Keratinocyte (primary cell): ENCODE results near the gene RNU6-9. TPM values are rescaled to one million over a fixed set of nuclear protein-coding genes. Genes with fewer than 3 reads are reported as not detected.

Experiments
- DNase-seq: peaks from one replicate; pipeline ENCODE4 v3.0.0-alpha.2; 2011; ENCODE audit warnings: low read depth, missing footprints, low spot score
- FAIRE-seq: peaks from 2 replicates; lab custom pipeline; 2011; peaks lifted over from hg19 to GRCh38; lab: Jason Lieb, UNC
- H2AFZ ChIP-seq: 2 replicates; pipeline ENCODE4 v1.6.0; 2012; ENCODE audit warnings: low read length, control low read depth, inconsistent platforms; ENCODE audit not compliant: control insufficient read depth
- H3K27ac ChIP-seq: 2 replicates; pipeline ENCODE4 v1.5.1; 2011; ENCODE audit warnings: low read length; ENCODE audit not compliant: control insufficient read depth, insufficient read depth
- H3K27me3 ChIP-seq: 3 replicates; pipeline ENCODE4 v1.6.0; 2011; ENCODE audit warnings: low read length; ENCODE audit not compliant: control insufficient read depth, insufficient read depth; ENCODE audit errors: extremely low read depth
- H3K36me3 ChIP-seq, 2 experiments: 2 replicates in 1 of 2; 3 replicates in 1 of 2; pipeline ENCODE4 v1.5.1; 2011; ENCODE audit warnings: low read length in 2 of 2, mild to moderate bottlenecking in 1 of 2; ENCODE audit not compliant: control insufficient read depth in 2 of 2, insufficient read depth in 2 of 2; ENCODE audit errors: extremely low read depth in 1 of 2
- H3K4me1 ChIP-seq: 3 replicates; pipeline ENCODE4 v1.5.1; 2011; ENCODE audit warnings: low read length; ENCODE audit not compliant: control insufficient read depth, insufficient read depth; ENCODE audit errors: extremely low read depth
- H3K4me2 ChIP-seq: 3 replicates; pipeline ENCODE4 v1.6.0; 2011; ENCODE audit warnings: low read depth, low read length; ENCODE audit not compliant: control insufficient read depth, insufficient read depth; ENCODE audit errors: extremely low read depth
- H3K4me3 ChIP-seq, 3 experiments: fragments of 200-600 bp in 1 of 3; sonication (generic) in 1 of 3; 2 replicates in 2 of 3; 3 replicates in 1 of 3; pipeline ENCODE4 v1.5.1; 2011 to 2016; ENCODE audit warnings: low read length in 3 of 3, mild to moderate bottlenecking in 3 of 3, control low read depth in 2 of 3, inconsistent platforms in 1 of 3, low read depth in 1 of 3, mixed read lengths in 1 of 3, mixed run types in 1 of 3, moderate library complexity in 1 of 3; ENCODE audit not compliant: control insufficient read depth in 2 of 3, insufficient read depth in 2 of 3; ENCODE audit errors: extremely low read depth in 1 of 3
- H3K79me2 ChIP-seq: 2 replicates; pipeline ENCODE4 v1.6.0; 2012; ENCODE audit warnings: low read length; ENCODE audit not compliant: control insufficient read depth, insufficient read depth
- H3K9ac ChIP-seq: 3 replicates; pipeline ENCODE4 v1.6.0; 2011; ENCODE audit warnings: low read length; ENCODE audit not compliant: control insufficient read depth, insufficient read depth; ENCODE audit errors: extremely low read depth
- H3K9me1 ChIP-seq: 3 replicates; pipeline ENCODE4 v1.6.0; 2011; ENCODE audit warnings: low read length; ENCODE audit not compliant: control insufficient read depth, insufficient read depth; ENCODE audit errors: extremely low read depth
- H3K9me3 ChIP-seq: 2 replicates; pipeline ENCODE4 v1.5.1; 2012; ENCODE audit warnings: low read depth, low read length; ENCODE audit not compliant: control insufficient read depth
- H4K20me1 ChIP-seq: 3 replicates; pipeline ENCODE4 v1.6.0; 2011; ENCODE audit warnings: low read length; ENCODE audit not compliant: control insufficient read depth, insufficient read depth; ENCODE audit errors: extremely low read depth
- CTCF ChIP-seq, 3 experiments: IDR thresholded peaks in 1 of 3; conservative IDR thresholded peaks in 1 of 3; optimal IDR thresholded peaks in 1 of 3; 2 replicates in 2 of 3; 3 replicates in 1 of 3; pipeline versions ENCODE3 to v1.5.1; 2011; ENCODE audit warnings: low read length in 3 of 3, mild to moderate bottlenecking in 3 of 3, moderate library complexity in 2 of 3, control low read depth in 1 of 3, inconsistent platforms in 1 of 3; ENCODE audit not compliant: insufficient read depth in 2 of 3; ENCODE audit errors: extremely low read depth in 1 of 3
- EZH2 ChIP-seq: IDR thresholded peaks from one replicate; pipeline ENCODE4 v1.6.1; 2012; ENCODE audit warnings: inconsistent platforms, mild to moderate bottlenecking, low read length, moderate library complexity
- dilution Hi-C: fragments of 300-500 bp; cut with MboI; formaldehyde crosslinking; loops from one replicate; pipeline ENCODE4 v1.7.0; 2020; ENCODE audit warnings: low sequenced_read_pairs; ENCODE audit not compliant: extremely low pct_ligation_motif_present
- polyA plus RNA-seq, 5 experiments: library from polyadenylated mRNA; depleted of rRNA in 3 of 5; stranded (reverse) in 3 of 5; stranded (forward) in 1 of 5; unstranded in 1 of 5; fragments of >200 nt; gene quantifications; 1 replicate in 1 of 5; 2 replicates in 3 of 5; 3 replicates in 1 of 5; pipeline versions ENCODE4 v1.2.1 to v1.2.3, GENCODE V29; 2011 to 2012; ENCODE audit warnings: missing spikeins in 2 of 5, low read depth in 1 of 5, low replicate concordance in 1 of 5

The RNU6-9 gene
- polyA plus RNA-seq, 1 donor (not counting 4 experiments of a cell fraction or from before 2014, with no cell fraction given), result not detected

- peaks cover 2% of the 10 kb centered on the region for H3K9me1 ChIP-seq
- peaks cover 6% of the 10 kb centered on the region for H3K27me3 ChIP-seq
- dilution Hi-C loops, result no loop called here
- no peak overlapping the region for H2AFZ ChIP-seq
- no peak for FAIRE-seq
- no peaks in the 10 kb centered on the region for H3K79me2 ChIP-seq
- peaks cover 15% of the 10 kb centered on the region for H3K4me1 ChIP-seq
- peaks cover 0 to 4% of the 10 kb centered on the region in 2 experiments for H3K36me3 ChIP-seq
- DNase-seq, result no peak
- peak overlapping the region; percentile 76 for H3K4me2 ChIP-seq
- TF ChIP-seq EZH2, result no peak
- TF ChIP-seq CTCF (optimal IDR thresholded peaks at IDR 0.05 in 1 of 3, IDR thresholded peaks at IDR 0.05 in 1 of 3, conservative IDR thresholded peaks at IDR 0.05 in 1 of 3; ENCODE audit: extremely low read depth in 1 of 3, insufficient read depth in 2 of 3, low read length in 3 of 3), result peak in 1 of 3 experiments; percentile 6
- peaks cover 6% of the 10 kb centered on the region for H4K20me1 ChIP-seq
- H3K9me3 ChIP-seq, result no peaks in the 10 kb centered on the region
- no peak overlapping the region for H3K27ac ChIP-seq
- peak overlapping the region; percentile 18 for H3K9ac ChIP-seq
- H3K4me3 ChIP-seq, result peak overlapping the region; percentile 6 to 30 (median 23)
Measured at GRCh38 chr19:940591-941291, 47.5 kb downstream of the RNU6-9 start.

GRCh38 chr19:941292-942132 lies 48.2 kb downstream of the RNU6-9 start:
- peaks cover 15% of the 10 kb centered on the region for H3K4me1 ChIP-seq
- H3K27me3 ChIP-seq, result peaks cover 6% of the 10 kb centered on the region
- peaks cover 2% of the 10 kb centered on the region for H3K9me1 ChIP-seq
- peak overlapping the region; percentile 76 for H3K4me2 ChIP-seq
- H3K9ac ChIP-seq, result peak overlapping the region; percentile 18
- FAIRE-seq (no peak), DNase-seq (no peak)
- no peak overlapping the region for H3K27ac ChIP-seq
- no peaks in the 10 kb centered on the region for H3K9me3 ChIP-seq
- H2AFZ ChIP-seq, result no peak overlapping the region
- TF ChIP-seq CTCF (optimal IDR thresholded peaks at IDR 0.05 in 1 of 3, IDR thresholded peaks at IDR 0.05 in 1 of 3, conservative IDR thresholded peaks at IDR 0.05 in 1 of 3; ENCODE audit: extremely low read depth in 1 of 3, insufficient read depth in 2 of 3, low read length in 3 of 3) (no peak), EZH2 (no peak)
- peak overlapping the region; percentile 6 to 30 (median 23) for H3K4me3 ChIP-seq
- H3K36me3 ChIP-seq, result peaks cover 0 to 4% of the 10 kb centered on the region in 2 experiments
- peaks cover 6% of the 10 kb centered on the region for H4K20me1 ChIP-seq
- H3K79me2 ChIP-seq, result no peaks in the 10 kb centered on the region
- dilution Hi-C loops, result no loop called here
